ENCODE measurements around the gene SPRR1A. TPM values are rescaled to one million over a fixed set of nuclear protein-coding genes. Genes with fewer than 3 reads are reported as not detected.

Gene SPRR1A
- total and polyA plus RNA-seq, 10 of the 15 experiments (the other 5 are each of a cell fraction or from before 2014, with no cell fraction given), result not detected

GRCh38 chr1:152997901-152998300 lies 14.0 kb downstream of the SPRR1A start:
- FAIRE-seq, result no peak
- Histone ChIP-seq H2AFZ (ENCODE audit: control insufficient read depth, low read depth, low read length) (no peak overlapping the region), H3K9me3 (replicated peaks; ENCODE audit: control insufficient read depth, insufficient read depth, low read length) (no peaks in the 10 kb centered on the region), H3K4me2 (ENCODE audit: control insufficient read depth, insufficient read depth) (no peak overlapping the region), H3K79me2 (ENCODE audit: control insufficient read depth, insufficient read depth, low read length) (no peaks in the 10 kb centered on the region), H3K36me3 (ENCODE audit: control insufficient read depth in 2 of 2, insufficient read depth in 2 of 2, low read length in 1 of 2) (no peaks in the 10 kb centered on the region), H3K4me1 (ENCODE audit: control insufficient read depth, insufficient read depth, low read length) (no peaks in the 10 kb centered on the region), H3K9ac (ENCODE audit: control insufficient read depth, insufficient read depth, low read length) (no peak overlapping the region), H4K20me1 (ENCODE audit: control insufficient read depth, insufficient read depth) (no peaks in the 10 kb centered on the region), H3K27me3 (replicated peaks in 1 of 2; ENCODE audit: control insufficient read depth in 2 of 2, insufficient read depth in 2 of 2, low read length in 1 of 2) (no peaks in the 10 kb centered on the region; a peak in 1 of 4 replicates), H3K27ac (ENCODE audit: control insufficient read depth, insufficient read depth) (no peak overlapping the region), H3K4me3 (no peak overlapping the region)
- ChIA-PET RAD21 (ENCODE audit: unreplicated experiment) (no interaction called here), SMC1A (ENCODE audit: uncharacterized antibody, unreplicated experiment) (no interaction called here), POLR2A (no interaction called here), CTCF (no interaction called here)
- intact Hi-C loops (cut with micrococcal nuclease; ENCODE audit: unreplicated experiment), result no loop called here
- TF ChIP-seq NR2C2 (IDR thresholded peaks at IDR 0.05; ENCODE audit: borderline replicate concordance, control insufficient read depth, insufficient read length, low read depth) (no peak), RFX5 (IDR thresholded peaks at IDR 0.05; ENCODE audit: low read depth, low read length) (no peak), HDAC6 (IDR thresholded peaks at IDR 0.05; ENCODE audit: unreplicated experiment) (no peak), IRF4 (IDR thresholded peaks at IDR 0.05; ENCODE audit: low read depth, low read length) (no peak), FOXM1 (IDR thresholded peaks at IDR 0.05; ENCODE audit: low read depth, low read length) (no peak)
- TF ChIP-seq, protein P1, sequence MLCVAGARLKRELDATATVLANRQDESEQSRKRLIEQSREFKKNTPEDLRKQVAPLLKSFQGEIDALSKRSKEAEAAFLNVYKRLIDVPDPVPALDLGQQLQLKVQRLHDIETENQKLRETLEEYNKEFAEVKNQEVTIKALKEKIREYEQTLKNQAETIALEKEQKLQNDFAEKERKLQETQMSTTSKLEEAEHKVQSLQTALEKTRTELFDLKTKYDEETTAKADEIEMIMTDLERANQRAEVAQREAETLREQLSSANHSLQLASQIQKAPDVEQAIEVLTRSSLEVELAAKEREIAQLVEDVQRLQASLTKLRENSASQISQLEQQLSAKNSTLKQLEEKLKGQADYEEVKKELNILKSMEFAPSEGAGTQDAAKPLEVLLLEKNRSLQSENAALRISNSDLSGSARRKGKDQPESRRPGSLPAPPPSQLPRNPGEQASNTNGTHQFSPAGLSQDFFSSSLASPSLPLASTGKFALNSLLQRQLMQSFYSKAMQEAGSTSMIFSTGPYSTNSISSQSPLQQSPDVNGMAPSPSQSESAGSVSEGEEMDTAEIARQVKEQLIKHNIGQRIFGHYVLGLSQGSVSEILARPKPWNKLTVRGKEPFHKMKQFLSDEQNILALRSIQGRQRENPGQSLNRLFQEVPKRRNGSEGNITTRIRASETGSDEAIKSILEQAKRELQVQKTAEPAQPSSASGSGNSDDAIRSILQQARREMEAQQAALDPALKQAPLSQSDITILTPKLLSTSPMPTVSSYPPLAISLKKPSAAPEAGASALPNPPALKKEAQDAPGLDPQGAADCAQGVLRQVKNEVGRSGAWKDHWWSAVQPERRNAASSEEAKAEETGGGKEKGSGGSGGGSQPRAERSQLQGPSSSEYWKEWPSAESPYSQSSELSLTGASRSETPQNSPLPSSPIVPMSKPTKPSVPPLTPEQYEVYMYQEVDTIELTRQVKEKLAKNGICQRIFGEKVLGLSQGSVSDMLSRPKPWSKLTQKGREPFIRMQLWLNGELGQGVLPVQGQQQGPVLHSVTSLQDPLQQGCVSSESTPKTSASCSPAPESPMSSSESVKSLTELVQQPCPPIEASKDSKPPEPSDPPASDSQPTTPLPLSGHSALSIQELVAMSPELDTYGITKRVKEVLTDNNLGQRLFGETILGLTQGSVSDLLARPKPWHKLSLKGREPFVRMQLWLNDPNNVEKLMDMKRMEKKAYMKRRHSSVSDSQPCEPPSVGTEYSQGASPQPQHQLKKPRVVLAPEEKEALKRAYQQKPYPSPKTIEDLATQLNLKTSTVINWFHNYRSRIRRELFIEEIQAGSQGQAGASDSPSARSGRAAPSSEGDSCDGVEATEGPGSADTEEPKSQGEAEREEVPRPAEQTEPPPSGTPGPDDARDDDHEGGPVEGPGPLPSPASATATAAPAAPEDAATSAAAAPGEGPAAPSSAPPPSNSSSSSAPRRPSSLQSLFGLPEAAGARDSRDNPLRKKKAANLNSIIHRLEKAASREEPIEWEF (IDR thresholded peaks at IDR 0.05; ENCODE audit: insufficient replicate concordance, low read depth, low read length), result no peak
- 20% methylated on average over 7 of the region's 7 CpGs for WGBS (ENCODE audit: insufficient coverage, insufficient replicate concordance, low lambda C conversion rate, missing lambda C conversion rate)
- in situ Hi-C loops (cut with MboI), result no loop called here
- no TSS peak for BruUV-seq (replicated peaks)
- DNase-seq (ENCODE audit: low read depth, low spot score), result no peak
- no peak for ATAC-seq

All from GM12878 (cell line).